HG03064 (cell line): Measurements from ENCODE around the gene CLASP1.
"Not testable (repeated sequence)": the region's sequence is repeated elsewhere in the genome, so short reads cannot be mapped to it uniquely, and the experiment has no call there.

Source experiments
- ATAC-seq: cut with Tn5 transposase; IDR thresholded peaks from one replicate; pipeline ENCODE4 v1.9.1; 2021; ENCODE audit warnings: low read depth; ENCODE audit not compliant: unreplicated experiment

CLASP1 gene

GRCh38 chr2:121483846-121484245 is 165.4 kb downstream of the CLASP1 start:
- ATAC-seq: no peak

GRCh38 chr2:121483021-121483420 is 166.2 kb downstream of the CLASP1 start:
- no peak for ATAC-seq

GRCh38 chr2:121480826-121481225 is 168.4 kb downstream of the CLASP1 start:
- ATAC-seq: no peak

- ATAC-seq: no peak
Observed at GRCh38 chr2:121479882-121480522, 169.3 kb downstream of the CLASP1 start.

GRCh38 chr2:121478996-121479745 is 170.1 kb downstream of the CLASP1 start:
- no peak for ATAC-seq

GRCh38 chr2:121478358-121478995 is 170.8 kb downstream of the CLASP1 start:
- not testable (repeated sequence) for ATAC-seq

- no peak for ATAC-seq
Observed at GRCh38 chr2:121476684-121477083, 172.6 kb downstream of the CLASP1 start.

- ATAC-seq: no peak
Observed at GRCh38 chr2:121475811-121476571, 173.3 kb downstream of the CLASP1 start.

GRCh38 chr2:121473512-121473911 is 175.8 kb downstream of the CLASP1 start:
- ATAC-seq: no peak

GRCh38 chr2:121472470-121472993 is 176.7 kb downstream of the CLASP1 start:
- no peak for ATAC-seq

GRCh38 chr2:121471532-121472469 is 177.5 kb downstream of the CLASP1 start:
- no peak for ATAC-seq

- ATAC-seq: no peak
Observed at GRCh38 chr2:121470917-121471316, 178.3 kb downstream of the CLASP1 start.

GRCh38 chr2:121469356-121469755 is 179.9 kb downstream of the CLASP1 start:
- no peak for ATAC-seq

- ATAC-seq: no peak
Observed at GRCh38 chr2:121468936-121469335, 180.3 kb downstream of the CLASP1 start.

GRCh38 chr2:121459291-121459690 is 190.0 kb downstream of the CLASP1 start:
- ATAC-seq: no peak

GRCh38 chr2:121456325-121456724 is 192.9 kb downstream of the CLASP1 start:
- ATAC-seq: no peak

GRCh38 chr2:121455446-121455845 is 193.8 kb downstream of the CLASP1 start:
- ATAC-seq: no peak

GRCh38 chr2:121454549-121455090 is 194.6 kb downstream of the CLASP1 start:
- ATAC-seq: no peak

GRCh38 chr2:121451398-121451797 is 197.9 kb downstream of the CLASP1 start:
- ATAC-seq: no peak
